Body of pancreas (tissue), 4 donors: ENCODE measurements around the gene LIPM.

ENCODE experiments used
- CTCF ChIP-seq, 7 experiments: fragments of 450-650 bp in 4 of 7; fragments of 200-600 bp in 3 of 7; sonication (generic) in 3 of 7; IDR thresholded peaks; one replicate each; pipeline ENCODE4 v1.5.1; 2016 to 2019; ENCODE audit warnings: antibody characterized with exemption in 7 of 7
- POLR2A ChIP-seq, 3 donors: fragments of 450-650 bp; IDR thresholded peaks; one replicate each; pipeline ENCODE4 v1.6.1; 2016; ENCODE audit warnings: antibody characterized with exemption in 3 of 3, mild to moderate bottlenecking in 2 of 3

GRCh38 chr10:88764110-88764509 is 38.4 kb upstream of the LIPM start:
- no peak for TF ChIP-seq CTCF (IDR thresholded peaks at IDR 0.05)
- no peak for TF ChIP-seq POLR2A (IDR thresholded peaks at IDR 0.05)
